Activated naive CD8-positive, alpha-beta T cell treated with anti-CD3 and anti-CD28 coated beads, Interleukin-2, amount 10 ng/mL, durations not matched to agents 7 days and 5 days (primary cell): Measurements from ENCODE around the gene TRIM2. TPM values are rescaled to one million over a fixed set of nuclear protein-coding genes. Genes with fewer than 3 reads are reported as not detected.

Experiments
- ATAC-seq: fragments of 150-1000 bp; cut with Tn5 transposase; one replicate; pipeline ENCODE4 v1.10.0; 2021; ENCODE audit warnings: low read depth, moderate library complexity
- POLR2A ChIA-PET: fragments of 350-600 bp; sonication (Branson Sonifier 250); formaldehyde crosslinking; loops from one replicate; lab custom pipeline; 2021; ENCODE audit warnings: antibody characterized with exemption; lab: Charles Lee
- DNase-seq: peaks from one replicate; pipeline ENCODE4 v3.0.0; 2021
- H3K27ac Mint-ChIP-seq: one replicate; pipeline ENCODE4 v1.8.0; 2022; ENCODE audit warnings: mild to moderate bottlenecking, mixed read lengths
- H3K27me3 Mint-ChIP-seq: one replicate; pipeline ENCODE4 v1.8.0; 2022; ENCODE audit warnings: mild to moderate bottlenecking, moderate library complexity, mixed read lengths
- H3K36me3 Mint-ChIP-seq: one replicate; pipeline ENCODE4 v1.8.0; 2021; ENCODE audit warnings: mild to moderate bottlenecking, mixed read lengths
- H3K4me1 Mint-ChIP-seq: one replicate; pipeline ENCODE4 v1.8.0; 2021; ENCODE audit warnings: mixed read lengths
- H3K4me3 Mint-ChIP-seq: one replicate; pipeline ENCODE4 v1.8.0; 2022; ENCODE audit warnings: mild to moderate bottlenecking, moderate library complexity, mixed read lengths
- H3K9me3 Mint-ChIP-seq: one replicate; pipeline ENCODE4 v1.8.0; 2021; ENCODE audit warnings: mixed read lengths
- total RNA-seq, 2 experiments: library from RNA; stranded (reverse); gene quantifications; one replicate each; pipeline ENCODE4 v1.2.3, GENCODE V29; 2021

The TRIM2 gene
- total RNA-seq, 2 experiments from 2014 or later: 0.62 to 0.75 TPM

DNA sequence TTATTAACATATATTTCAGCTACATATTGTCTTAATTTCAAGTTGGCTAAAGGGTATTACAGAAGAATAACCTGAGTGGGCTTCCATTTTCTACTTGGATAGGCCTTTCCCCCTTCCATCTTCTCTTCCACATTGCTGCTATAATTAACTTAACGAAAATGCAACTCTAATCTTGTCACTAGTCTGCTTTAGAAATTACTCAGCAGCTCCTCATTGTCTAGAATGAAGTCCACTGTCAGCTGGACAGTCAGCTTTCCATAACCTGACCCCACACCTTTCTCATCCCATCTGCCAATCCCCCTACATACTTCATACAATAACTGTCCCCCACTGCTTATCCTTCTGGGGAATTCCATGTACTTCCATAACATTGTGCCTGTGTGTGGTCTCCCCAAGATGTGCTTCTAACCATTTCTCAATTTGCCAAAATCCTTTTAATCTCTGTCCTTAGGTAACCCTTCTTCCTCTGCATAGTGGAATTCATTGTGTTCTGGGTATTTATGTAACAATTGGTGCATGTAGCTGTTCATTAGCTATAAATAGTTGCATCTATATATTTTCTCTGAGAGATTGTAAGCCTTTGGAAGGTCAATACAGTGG is 145.1 kb downstream of the TRIM2 start:
- Mint-ChIP-seq H3K9me3 (no peaks in the 10 kb centered on the region), H3K27me3 (no peaks in the 10 kb centered on the region), H3K27ac (no peak overlapping the region), H3K36me3 (peaks cover 29% of the 10 kb centered on the region), H3K4me1 (peaks cover 34% of the 10 kb centered on the region), H3K4me3 (no peak overlapping the region)
- POLR2A ChIA-PET: interaction anchor here (1.3 to 1.6 kb wide), 2 partner anchors 78 to 116 kb away, joined by 4 read pairs; no protein-coding TSS in a partner anchor
- no peak for ATAC-seq
- no peak for DNase-seq

DNA sequence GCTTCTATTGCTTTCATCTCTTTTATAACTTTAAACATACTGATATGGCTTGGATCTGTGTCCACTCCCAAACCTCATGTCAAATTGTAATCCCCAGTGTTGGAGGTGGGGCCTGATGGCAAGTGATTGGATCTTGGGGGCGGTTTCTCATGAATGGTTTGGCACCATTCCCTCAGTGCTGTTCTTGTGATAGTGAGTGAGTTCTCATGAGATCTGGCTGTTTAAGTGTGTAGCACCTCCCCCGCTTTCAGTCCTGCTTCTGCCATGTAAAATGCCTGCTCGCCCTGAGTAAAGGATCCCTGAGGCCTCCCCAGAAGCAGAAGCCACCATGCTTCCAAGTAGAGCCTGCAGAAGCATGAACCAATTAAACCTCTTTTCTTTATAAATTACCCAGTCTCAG is 157.9 kb downstream of the TRIM2 start:
- no peak overlapping the region for H3K27ac Mint-ChIP-seq
- H3K27me3 Mint-ChIP-seq: no peaks in the 10 kb centered on the region
- POLR2A ChIA-PET: no interaction called here
- no peak for DNase-seq
- peaks cover 74% of the 10 kb centered on the region for H3K36me3 Mint-ChIP-seq
- ATAC-seq: no peak
- peaks cover 3% of the 10 kb centered on the region for H3K9me3 Mint-ChIP-seq
- H3K4me3 Mint-ChIP-seq: no peak overlapping the region
- peaks cover 4% of the 10 kb centered on the region for H3K4me1 Mint-ChIP-seq

- Mint-ChIP-seq H3K36me3 (peaks cover 80% of the 10 kb centered on the region), H3K9me3 (peaks cover 3% of the 10 kb centered on the region), H3K4me3 (no peak overlapping the region), H3K4me1 (peaks cover 14% of the 10 kb centered on the region), H3K27me3 (no peaks in the 10 kb centered on the region), H3K27ac (no peak overlapping the region)
- POLR2A ChIA-PET: interaction anchor here (0.5 to 1.1 kb wide), 3 partner anchors 18 to 101 kb away, joined by 3 to 6 read pairs (median 3); no protein-coding TSS in a partner anchor
- ATAC-seq (no peak), DNase-seq (no peak)
These were observed 159.8 kb downstream of the TRIM2 start for GRCh38 chr4:153364061-153364460.

GRCh38 chr4:153365003-153365402 is 160.8 kb downstream of the TRIM2 start:
- POLR2A ChIA-PET: interaction anchor here (1.0 to 1.1 kb wide), 2 partner anchors 19 to 100 kb away, joined by 3 read pairs; no protein-coding TSS in a partner anchor
- H3K4me3 Mint-ChIP-seq: no peak overlapping the region

GRCh38 chr4:153366486-153366885 is 162.2 kb downstream of the TRIM2 start:
- no peak overlapping the region for H3K27ac Mint-ChIP-seq
- H3K27me3 Mint-ChIP-seq: no peaks in the 10 kb centered on the region
- POLR2A ChIA-PET: no interaction called here
- ATAC-seq (no peak), DNase-seq (no peak)
- peaks cover 83% of the 10 kb centered on the region for H3K36me3 Mint-ChIP-seq
- peaks cover 3% of the 10 kb centered on the region for H3K9me3 Mint-ChIP-seq
- peaks cover 16% of the 10 kb centered on the region for H3K4me1 Mint-ChIP-seq
- no peak overlapping the region for H3K4me3 Mint-ChIP-seq

More at GRCh38 chr4:153365003-153365402, 160.8 kb downstream of the TRIM2 start:
- peaks cover 3% of the 10 kb centered on the region for H3K9me3 Mint-ChIP-seq
- DNase-seq (no peak), ATAC-seq (no peak)
- H3K27me3 Mint-ChIP-seq: no peaks in the 10 kb centered on the region
- peaks cover 78% of the 10 kb centered on the region for H3K36me3 Mint-ChIP-seq
- peaks cover 14% of the 10 kb centered on the region for H3K4me1 Mint-ChIP-seq
- H3K27ac Mint-ChIP-seq: no peak overlapping the region

- peaks cover 18% of the 10 kb centered on the region for H3K4me1 Mint-ChIP-seq
- peaks cover 84% of the 10 kb centered on the region for H3K36me3 Mint-ChIP-seq
- no peak for ATAC-seq
- no peak overlapping the region for H3K27ac Mint-ChIP-seq
- H3K9me3 Mint-ChIP-seq: peaks cover 3% of the 10 kb centered on the region
- H3K4me3 Mint-ChIP-seq: no peak overlapping the region
- DNase-seq: no peak
- POLR2A ChIA-PET: no interaction called here
- H3K27me3 Mint-ChIP-seq: no peaks in the 10 kb centered on the region
These were observed 162.8 kb downstream of the TRIM2 start for GRCh38 chr4:153367092-153367491.

- DNase-seq: no peak
- H3K4me1 Mint-ChIP-seq: peaks cover 18% of the 10 kb centered on the region
- H3K36me3 Mint-ChIP-seq: peaks cover 82% of the 10 kb centered on the region
- no peak for ATAC-seq
- POLR2A ChIA-PET: no interaction called here
- H3K27me3 Mint-ChIP-seq: no peaks in the 10 kb centered on the region
- peaks cover 1% of the 10 kb centered on the region for H3K9me3 Mint-ChIP-seq
- H3K27ac Mint-ChIP-seq: no peak overlapping the region
- no peak overlapping the region for H3K4me3 Mint-ChIP-seq
These were observed 164.8 kb downstream of the TRIM2 start for GRCh38 chr4:153369021-153369420.

DNA sequence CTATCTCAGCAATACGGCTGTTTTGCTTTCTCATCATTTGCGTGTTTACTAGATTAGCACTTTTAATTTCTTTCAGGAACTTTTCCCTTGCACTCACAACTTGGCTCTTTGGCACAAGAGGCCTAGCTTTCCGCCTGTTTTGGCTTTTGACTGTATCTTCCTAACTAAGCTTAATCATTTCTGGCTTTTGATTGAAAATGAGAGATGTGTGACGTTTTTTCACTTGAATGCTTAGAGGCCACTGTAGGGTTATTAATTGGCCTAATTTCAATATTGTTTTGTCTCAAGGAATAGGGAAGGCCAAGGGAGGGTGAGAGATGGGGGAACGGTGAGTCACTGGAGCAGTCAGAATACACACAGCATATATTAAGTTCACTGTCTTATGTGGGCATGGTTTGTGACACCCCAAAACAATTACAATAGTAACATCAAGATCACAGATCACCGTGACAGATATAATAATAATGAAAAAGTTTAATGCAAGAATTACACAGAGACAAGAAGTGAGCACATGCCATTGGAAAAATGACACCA is 167.5 kb downstream of the TRIM2 start:
- peaks cover 78% of the 10 kb centered on the region for H3K36me3 Mint-ChIP-seq
- ATAC-seq (no peak), DNase-seq (no peak)
- POLR2A ChIA-PET: no interaction called here
- H3K4me1 Mint-ChIP-seq: peaks cover 17% of the 10 kb centered on the region
- no peaks in the 10 kb centered on the region for H3K27me3 Mint-ChIP-seq
- no peaks in the 10 kb centered on the region for H3K9me3 Mint-ChIP-seq
- H3K27ac Mint-ChIP-seq: peak overlapping the region; percentile 8
- H3K4me3 Mint-ChIP-seq: no peak overlapping the region

DNA sequence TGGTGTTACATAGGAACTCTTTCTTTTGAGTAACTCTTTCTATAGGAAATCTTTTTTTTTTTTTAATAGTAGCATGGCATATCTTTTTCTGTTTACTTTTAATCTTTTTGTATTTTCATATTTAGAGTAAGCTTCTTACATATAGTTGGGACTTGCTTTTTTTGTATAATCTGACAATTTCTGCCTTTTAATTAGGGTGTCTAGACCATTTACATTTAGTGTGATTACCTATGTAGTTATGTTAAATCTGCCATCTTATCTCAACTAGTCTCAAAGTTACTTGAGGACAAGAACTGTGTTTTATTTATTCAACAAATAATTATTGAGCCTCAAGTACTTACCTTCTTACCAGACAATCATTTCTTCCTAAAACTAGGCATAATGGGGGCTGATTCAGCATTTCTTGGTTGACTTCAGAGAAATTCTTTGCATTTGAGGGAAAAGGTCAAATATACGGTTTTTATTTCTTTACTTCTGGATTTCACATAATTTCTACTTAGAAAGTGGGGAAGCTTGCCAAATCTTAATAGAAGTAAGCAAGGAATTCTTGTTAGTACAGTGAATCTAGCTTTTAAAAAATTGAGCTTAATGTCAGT is 168.8 kb downstream of the TRIM2 start:
- POLR2A ChIA-PET: no interaction called here
- ATAC-seq: no peak

GRCh38 chr4:153374442-153374841 is 170.2 kb downstream of the TRIM2 start:
- H3K9me3 Mint-ChIP-seq: no peaks in the 10 kb centered on the region
- peaks cover 8% of the 10 kb centered on the region for H3K4me1 Mint-ChIP-seq
- DNase-seq (no peak), ATAC-seq (no peak)
- POLR2A ChIA-PET: no interaction called here
- no peaks in the 10 kb centered on the region for H3K27me3 Mint-ChIP-seq
- peaks cover 64% of the 10 kb centered on the region for H3K36me3 Mint-ChIP-seq
- no peak overlapping the region for H3K27ac Mint-ChIP-seq
- H3K4me3 Mint-ChIP-seq: no peak overlapping the region

More for the DNA sequence above, 168.8 kb downstream of the TRIM2 start:
- Mint-ChIP-seq H3K9me3 (no peaks in the 10 kb centered on the region), H3K27me3 (no peaks in the 10 kb centered on the region), H3K27ac (no peak overlapping the region), H3K36me3 (peaks cover 70% of the 10 kb centered on the region), H3K4me1 (peaks cover 6% of the 10 kb centered on the region), H3K4me3 (no peak overlapping the region)
- DNase-seq: no peak

- no peak overlapping the region for H3K4me3 Mint-ChIP-seq
- H3K36me3 Mint-ChIP-seq: peaks cover 59% of the 10 kb centered on the region
- no peaks in the 10 kb centered on the region for H3K9me3 Mint-ChIP-seq
- no peak for ATAC-seq
- no peaks in the 10 kb centered on the region for H3K27me3 Mint-ChIP-seq
- H3K4me1 Mint-ChIP-seq: peaks cover 8% of the 10 kb centered on the region
- no peak for DNase-seq
- POLR2A ChIA-PET: no interaction called here
- no peak overlapping the region for H3K27ac Mint-ChIP-seq
These were observed 171.1 kb downstream of the TRIM2 start for GRCh38 chr4:153375303-153375702.

DNA sequence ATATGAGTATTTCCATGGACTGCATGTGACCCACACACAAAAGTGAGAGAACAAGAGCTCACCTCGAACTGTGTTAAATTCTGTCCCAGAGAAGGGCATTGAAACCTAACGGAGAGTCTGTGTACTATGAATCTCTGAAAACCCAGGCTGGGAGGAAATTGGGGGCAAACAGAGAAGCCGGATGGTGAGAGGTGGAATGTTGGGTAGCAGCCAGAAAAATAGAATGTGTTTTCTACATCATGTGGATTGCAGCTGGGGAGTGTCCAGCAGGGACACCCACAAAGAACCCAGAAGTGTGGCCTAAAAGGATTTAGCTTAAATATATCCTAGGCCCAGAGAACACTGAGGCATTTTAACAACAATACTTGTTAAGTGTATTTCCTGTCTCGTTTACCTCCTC is 178.9 kb downstream of the TRIM2 start:
- Mint-ChIP-seq H3K36me3 (peaks cover 31% of the 10 kb centered on the region), H3K9me3 (no peaks in the 10 kb centered on the region), H3K27ac (no peak overlapping the region), H3K27me3 (no peaks in the 10 kb centered on the region), H3K4me3 (no peak overlapping the region), H3K4me1 (peaks cover 6% of the 10 kb centered on the region)
- ATAC-seq: no peak
- POLR2A ChIA-PET: no interaction called here
- DNase-seq: no peak

DNA sequence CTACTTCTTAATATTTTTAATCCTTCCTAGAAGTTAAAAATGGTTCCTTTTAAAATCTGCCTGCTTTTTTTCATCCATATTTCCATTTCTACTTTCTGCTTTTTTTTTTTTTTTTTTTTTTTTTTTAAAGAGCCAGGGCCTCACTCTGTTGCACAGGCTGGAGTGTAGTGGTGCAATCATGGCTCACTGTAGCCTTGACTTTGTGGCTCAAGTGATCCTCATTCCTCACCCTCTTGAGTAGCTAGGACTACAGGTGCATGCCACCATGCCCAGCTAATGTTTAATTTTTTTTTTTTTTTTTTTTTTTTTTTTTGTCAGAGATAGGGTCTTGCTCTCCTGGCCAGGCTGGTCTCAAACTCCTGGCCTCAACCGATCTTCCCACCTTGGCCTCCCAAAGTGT is 179.9 kb downstream of the TRIM2 start:
- Mint-ChIP-seq H3K4me3 (no peak overlapping the region), H3K36me3 (peaks cover 32% of the 10 kb centered on the region)
- POLR2A ChIA-PET: no interaction called here

DNA sequence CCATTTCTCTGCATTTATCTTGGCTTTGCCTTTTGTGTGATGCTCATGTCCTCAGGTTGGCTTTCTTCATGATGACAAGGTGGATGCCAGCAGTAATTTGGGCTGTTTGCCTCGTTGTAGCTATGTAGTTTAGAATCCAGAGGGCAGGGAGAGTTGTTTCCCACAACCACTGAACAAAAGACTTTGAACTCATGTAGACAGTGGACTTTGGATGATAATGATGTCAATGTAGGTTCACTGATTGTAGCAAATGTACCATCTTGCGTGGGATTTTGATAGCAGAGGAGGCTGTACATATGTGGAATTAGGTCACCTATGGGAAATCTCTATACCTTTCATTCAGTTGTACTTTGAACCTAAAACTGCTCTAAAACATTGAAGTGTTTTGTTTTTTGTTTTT is 181.5 kb downstream of the TRIM2 start:
- POLR2A ChIA-PET: no interaction called here
- no peak overlapping the region for H3K4me3 Mint-ChIP-seq
- no peaks in the 10 kb centered on the region for H3K27me3 Mint-ChIP-seq
- ATAC-seq (no peak), DNase-seq (no peak)
- H3K36me3 Mint-ChIP-seq: peaks cover 28% of the 10 kb centered on the region
- peaks cover 3% of the 10 kb centered on the region for H3K4me1 Mint-ChIP-seq
- H3K27ac Mint-ChIP-seq: no peak overlapping the region
- no peaks in the 10 kb centered on the region for H3K9me3 Mint-ChIP-seq

More for the DNA sequence above, 179.9 kb downstream of the TRIM2 start:
- Mint-ChIP-seq H3K4me1 (peaks cover 3% of the 10 kb centered on the region), H3K27me3 (no peaks in the 10 kb centered on the region), H3K27ac (no peak overlapping the region), H3K9me3 (no peaks in the 10 kb centered on the region)
- no peak for ATAC-seq
- no peak for DNase-seq
